H9 (cell line): ENCODE measurements around the gene ENKUR. TPM values are rescaled to one million over a fixed set of nuclear protein-coding genes. Genes with fewer than 3 reads are reported as not detected.

ENCODE experiments used
- DNase-seq: peaks from one replicate; pipeline ENCODE4 v3.0.0-alpha.2; 2017
- H2AFZ ChIP-seq: one replicate; pipeline ENCODE4 v1.6.1; 2013; ENCODE audit warnings: mild to moderate bottlenecking, low read length, control low read depth, moderate library complexity
- H2AK5ac ChIP-seq: 2 replicates; pipeline ENCODE4 v1.6.1; 2013; ENCODE audit warnings: low read length, control low read depth, mixed read lengths; ENCODE audit not compliant: insufficient read length
- H2BK120ac ChIP-seq: one replicate; pipeline ENCODE4 v1.6.1; 2013; ENCODE audit warnings: low read depth, mild to moderate bottlenecking, low read length, control low read depth, inconsistent platforms; ENCODE audit not compliant: poor library complexity, severe bottlenecking
- H2BK12ac ChIP-seq: 2 replicates; pipeline ENCODE4 v1.6.1; 2013; ENCODE audit warnings: low read length, control low read depth, mixed read lengths, low read depth; ENCODE audit not compliant: insufficient read length
- H2BK15ac ChIP-seq: 2 replicates; pipeline ENCODE4 v1.6.1; 2013; ENCODE audit warnings: low read depth, low read length, control low read depth
- H2BK20ac ChIP-seq: one replicate; pipeline ENCODE4 v1.6.1; 2013; ENCODE audit warnings: low read depth, mild to moderate bottlenecking, low read length, control low read depth, inconsistent platforms; ENCODE audit not compliant: poor library complexity, severe bottlenecking
- H2BK5ac ChIP-seq: 2 replicates; pipeline ENCODE4 v1.6.1; 2013; ENCODE audit warnings: low read length, control low read depth, mixed read lengths; ENCODE audit not compliant: insufficient read length
- H3K14ac ChIP-seq: 2 replicates; pipeline ENCODE4 v1.6.1; 2013; ENCODE audit warnings: low read length, control low read depth; ENCODE audit not compliant: insufficient read depth
- H3K18ac ChIP-seq: 2 replicates; pipeline ENCODE4 v1.6.1; 2013; ENCODE audit warnings: low read depth, mild to moderate bottlenecking, mixed read lengths, low read length, control low read depth; ENCODE audit not compliant: insufficient read length
- H3K23ac ChIP-seq: 2 replicates; pipeline ENCODE4 v1.6.1; 2013; ENCODE audit warnings: low read length, control low read depth, mixed read lengths, low read depth; ENCODE audit not compliant: insufficient read length
- H3K23me2 ChIP-seq: 2 replicates; pipeline ENCODE4 v1.6.1; 2013; ENCODE audit warnings: low read depth, mild to moderate bottlenecking, mixed read lengths, low read length, control low read depth; ENCODE audit not compliant: insufficient read length, poor library complexity, severe bottlenecking
- H3K27ac ChIP-seq: 2 replicates; pipeline ENCODE4 v1.5.1; 2013; ENCODE audit warnings: low read length, control low read depth, mixed read lengths, low read depth; ENCODE audit not compliant: insufficient read length
- H3K27me3 ChIP-seq: 2 replicates; pipeline ENCODE4 v1.6.1; 2013; ENCODE audit warnings: low read length, control low read depth, inconsistent platforms; ENCODE audit not compliant: insufficient read depth
- H3K4ac ChIP-seq: 2 replicates; pipeline ENCODE4 v1.6.1; 2013; ENCODE audit warnings: low read depth, mild to moderate bottlenecking, control low read depth, inconsistent platforms, low read length, moderate library complexity
- H3K4me1 ChIP-seq: 2 replicates; pipeline ENCODE4 v1.6.1; 2013; ENCODE audit warnings: low read length, control low read depth, inconsistent platforms; ENCODE audit not compliant: insufficient read depth
- H3K4me2 ChIP-seq: 2 replicates; pipeline ENCODE4 v1.6.1; 2013; ENCODE audit warnings: low read length, control low read depth, mixed read lengths; ENCODE audit not compliant: insufficient read length, insufficient read depth
- H3K56ac ChIP-seq: 2 replicates; pipeline ENCODE4 v1.6.1; 2013; ENCODE audit warnings: low read depth, mild to moderate bottlenecking, mixed read lengths, low read length, control low read depth; ENCODE audit not compliant: insufficient read length
- H3K79me1 ChIP-seq: 2 replicates; pipeline ENCODE4 v1.6.1; 2013; ENCODE audit warnings: low read depth, mild to moderate bottlenecking, moderate library complexity, low read length, control low read depth, inconsistent platforms; ENCODE audit not compliant: insufficient read depth, poor library complexity, severe bottlenecking
- H3K79me2 ChIP-seq: 2 replicates; pipeline ENCODE4 v1.6.1; 2013; ENCODE audit warnings: low read length, control low read depth, inconsistent platforms; ENCODE audit not compliant: insufficient read depth
- H3K9ac ChIP-seq: 2 replicates; pipeline ENCODE4 v1.6.1; 2013; ENCODE audit warnings: low read length, control low read depth, mixed read lengths; ENCODE audit not compliant: insufficient read length; ENCODE audit errors: extremely low read depth
- H3K9me3 ChIP-seq: one replicate; pipeline ENCODE4 v1.6.1; 2013; ENCODE audit warnings: low read depth, low read length, inconsistent platforms; ENCODE audit not compliant: control insufficient read depth
- H3T11ph ChIP-seq: one replicate; pipeline ENCODE4 v1.6.1; 2013; ENCODE audit warnings: mild to moderate bottlenecking, low read length, control low read depth, inconsistent platforms
- H4K20me1 ChIP-seq: one replicate; pipeline ENCODE4 v1.6.1; 2013; ENCODE audit not compliant: control insufficient read depth, insufficient read length, insufficient read depth
- H4K5ac ChIP-seq: 2 replicates; pipeline ENCODE4 v1.6.1; 2013; ENCODE audit warnings: low read depth, mild to moderate bottlenecking, mixed read lengths, low read length, control low read depth; ENCODE audit not compliant: insufficient read length
- H4K8ac ChIP-seq: replicated peaks from 2 replicates; pipeline ENCODE4 v1.6.1; 2013; ENCODE audit warnings: low read length, control low read depth, mixed read lengths, low read depth; ENCODE audit not compliant: insufficient read length
- H4K91ac ChIP-seq: 2 replicates; pipeline ENCODE4 v1.6.1; 2013; ENCODE audit warnings: low read depth, mild to moderate bottlenecking, moderate library complexity, mixed read lengths, low read length, control low read depth; ENCODE audit not compliant: insufficient read length
- H3K27ac Mint-ChIP-seq, 3 experiments: 2 replicates in 2 of 3; 3 replicates in 1 of 3; pipeline ENCODE4 v1.8.0; 2020 to 2021; ENCODE audit warnings: mixed read lengths in 3 of 3, mild to moderate bottlenecking in 1 of 3, moderate library complexity in 1 of 3
- H3K27me3 Mint-ChIP-seq: 2 replicates; pipeline ENCODE4 v1.8.0; 2021; ENCODE audit warnings: low read depth, mild to moderate bottlenecking, moderate library complexity, mixed read lengths
- H3K36me3 Mint-ChIP-seq, 3 experiments: 2 replicates in 2 of 3; 3 replicates in 1 of 3; pipeline ENCODE4 v1.8.0; 2020 to 2021; ENCODE audit warnings: low read depth in 3 of 3, mixed read lengths in 3 of 3; ENCODE audit not compliant: insufficient read depth in 1 of 3
- H3K4me1 Mint-ChIP-seq, 2 experiments: 2 replicates each; pipeline ENCODE4 v1.8.0; 2020; ENCODE audit warnings: mixed read lengths in 2 of 2
- H3K4me3 Mint-ChIP-seq, 2 experiments: 2 replicates in 1 of 2; 3 replicates in 1 of 2; pipeline ENCODE4 v1.8.0; 2020 to 2021; ENCODE audit warnings: mild to moderate bottlenecking in 2 of 2, mixed read lengths in 2 of 2, moderate library complexity in 1 of 2
- H3K9me3 Mint-ChIP-seq, 2 experiments: 2 replicates in 1 of 2; 3 replicates in 1 of 2; pipeline ENCODE4 v1.8.0; 2020; ENCODE audit warnings: mild to moderate bottlenecking in 2 of 2, mixed read lengths in 2 of 2, moderate library complexity in 1 of 2
- CTCF ChIP-seq: fragments of 200-600 bp; sonication (generic); conservative IDR thresholded peaks from 3 replicates; pipeline ENCODE4 v1.8.0; 2021; ENCODE audit warnings: antibody characterized with exemption, mild to moderate bottlenecking
- WGBS: extraction: QIAGEN DNeasy Blood & Tissue Kit; methylation state at CpG from one replicate; pipeline ENCODE4 v1.1.7; 2013; ENCODE audit warnings: missing lambda C conversion rate, low lambda C conversion rate, mixed read lengths; ENCODE audit not compliant: insufficient read length; ENCODE audit errors: extremely low coverage; 5-methylcytosine and 5-hydroxymethylcytosine counted together
- total RNA-seq: library from RNA; stranded (reverse); gene quantifications from 2 replicates; pipeline ENCODE4 v1.2.1, GENCODE V29; 2021

ENKUR gene
- total RNA-seq, 1 experiment from 2014 or later, result not detected

- no peaks in the 10 kb centered on the region for H4K20me1 ChIP-seq
- peaks cover 13% of the 10 kb centered on the region for H3K23me2 ChIP-seq
- no CpG with 5 or more reads among the region's 53 CpGs for WGBS
- no peak overlapping the region for H4K91ac ChIP-seq
- peak; percentile 56; the same call in 2 of the 3 replicates for TF ChIP-seq CTCF
- H3K4me3 Mint-ChIP-seq, result peak overlapping the region; percentile 84 to 91
- no peak overlapping the region for H2BK20ac ChIP-seq
- H2BK15ac ChIP-seq, result no peak overlapping the region
- H3K27me3 Mint-ChIP-seq, result no peaks in the 10 kb centered on the region
- no peak overlapping the region for H4K8ac ChIP-seq
- H3K9me3 Mint-ChIP-seq, result no peaks in the 10 kb centered on the region; a peak in 3 of 5 replicates
- no peak overlapping the region for H3K23ac ChIP-seq
- peak overlapping the region; percentile 88 for H3K9ac ChIP-seq
- no peak overlapping the region for H2AFZ ChIP-seq
- H3K79me1 ChIP-seq, result no peaks in the 10 kb centered on the region
- H4K5ac ChIP-seq, result no peak overlapping the region
- peaks cover 0 to 2% (median 0%) of the 10 kb centered on the region in 3 experiments; a peak in 1 of 7 replicates for H3K36me3 Mint-ChIP-seq
- H3K4me1 ChIP-seq, result peaks cover 7% of the 10 kb centered on the region
- H3K79me2 ChIP-seq, result no peaks in the 10 kb centered on the region
- peak overlapping the region; percentile 93; the same call in 1 of the 2 replicates for H3K14ac ChIP-seq
- H3K27ac ChIP-seq, result peak overlapping the region; percentile 18
- no peak overlapping the region for H2AK5ac ChIP-seq
- no peak overlapping the region for H2BK120ac ChIP-seq
- H3K9me3 ChIP-seq, result no peaks in the 10 kb centered on the region
- no peak overlapping the region for H3K4ac ChIP-seq
- H3K27me3 ChIP-seq, result no peaks in the 10 kb centered on the region
- peak overlapping the region; percentile 36 for H3K4me2 ChIP-seq
- peak overlapping the region; percentile 93 to 97 (median 95) for H3K27ac Mint-ChIP-seq
- H3K56ac ChIP-seq, result no peak overlapping the region
- no peak overlapping the region for H2BK12ac ChIP-seq
- peaks cover 30 to 40% of the 10 kb centered on the region in 2 experiments for H3K4me1 Mint-ChIP-seq
- H3T11ph ChIP-seq, result no peak overlapping the region
- H2BK5ac ChIP-seq, result no peak overlapping the region
- DNase-seq, result peak; percentile 75
- H3K18ac ChIP-seq, result peak overlapping the region; percentile 95
Observed at GRCh38 chr10:24952707-24953645, 63.0 kb downstream of the ENKUR start.
